Endothelial cell of umbilical vein (primary cell): ENCODE measurements around the gene NT5M. TPM values are rescaled to one million over a fixed set of nuclear protein-coding genes. Genes with fewer than 3 reads are reported as not detected.

ENCODE experiments used
- BruUV-seq: library from RNA; stranded (reverse); fragments of 400-500 nt; replicated peaks from 2 replicates; lab custom pipeline; 2021; lab: Mats Ljungman, UMichigan
- CTCF ChIA-PET: fragments of 300-600, 350-600 bp; sonication (Branson Sonifier 250); formaldehyde crosslinking; loops from one replicate; lab custom pipeline; 2021; ENCODE audit warnings: antibody characterized with exemption, inconsistent platforms; lab: Charles Lee
- POLR2A ChIA-PET: fragments of 300-600, 350-600 bp; sonication (Branson Sonifier 250); formaldehyde crosslinking; loops from one replicate; lab custom pipeline; 2021; ENCODE audit warnings: antibody characterized with exemption, inconsistent platforms; lab: Charles Lee
- DNase-seq: peaks from one replicate; pipeline ENCODE4 v3.0.0-alpha.2; 2011; ENCODE audit warnings: low read depth, low spot score
- FAIRE-seq: peaks from 2 replicates; lab custom pipeline; 2011; peaks lifted over from hg19 to GRCh38; lab: Jason Lieb, UNC
- H2AFZ ChIP-seq: 2 replicates; pipeline ENCODE4 v1.6.0; 2012; ENCODE audit warnings: low read depth, low read length, control low read depth, inconsistent platforms
- H3K27ac ChIP-seq: 2 replicates; pipeline ENCODE4 v1.5.1; 2011; ENCODE audit warnings: low read depth, mild to moderate bottlenecking, control low read depth, low read length, moderate library complexity; ENCODE audit not compliant: insufficient read depth
- H3K27me3 ChIP-seq, 2 experiments: 2 replicates each; pipeline versions ENCODE4 v1.6.0 to v1.6.1; 2011; ENCODE audit warnings: low read length in 2 of 2, mixed read lengths in 1 of 2; ENCODE audit not compliant: control insufficient read depth in 2 of 2, insufficient read depth in 2 of 2
- H3K36me3 ChIP-seq, 2 experiments: 2 replicates in 1 of 2; 3 replicates in 1 of 2; pipeline ENCODE4 v1.5.1; 2011; ENCODE audit warnings: low read length in 2 of 2, mild to moderate bottlenecking in 1 of 2, moderate library complexity in 1 of 2; ENCODE audit not compliant: control insufficient read depth in 2 of 2, insufficient read depth in 2 of 2; ENCODE audit errors: extremely low read depth in 1 of 2
- H3K4me1 ChIP-seq: 3 replicates; pipeline ENCODE4 v1.5.1; 2011; ENCODE audit warnings: mild to moderate bottlenecking, low read length; ENCODE audit not compliant: control insufficient read depth, insufficient read depth; ENCODE audit errors: extremely low read depth
- H3K4me2 ChIP-seq: 2 replicates; pipeline ENCODE4 v1.6.1; 2011; ENCODE audit warnings: low read length, control low read depth, mixed read lengths; ENCODE audit not compliant: insufficient read depth
- H3K4me3 ChIP-seq, 3 experiments: fragments of 200-600 bp in 1 of 3; sonication (generic), shearing (Covaris generic) in 1 of 3; replicated peaks in 1 of 3; 2 replicates each; pipeline ENCODE4 v1.5.1; 2011 to 2016; ENCODE audit warnings: control low read depth in 3 of 3, low read length in 3 of 3, mild to moderate bottlenecking in 2 of 3, inconsistent platforms in 1 of 3, low read depth in 1 of 3, moderate library complexity in 1 of 3; ENCODE audit not compliant: insufficient read depth in 1 of 3
- H3K79me2 ChIP-seq: 2 replicates; pipeline ENCODE4 v1.6.0; 2012; ENCODE audit warnings: low read length, inconsistent platforms; ENCODE audit not compliant: control insufficient read depth, insufficient read depth
- H3K9ac ChIP-seq: replicated peaks from 2 replicates; pipeline ENCODE3; 2011; ENCODE audit warnings: low read length, control low read depth; ENCODE audit not compliant: insufficient read depth; ENCODE audit errors: extremely low read depth
- H3K9me1 ChIP-seq: replicated peaks from 3 replicates; pipeline ENCODE4 v1.6.0; 2011; ENCODE audit warnings: mild to moderate bottlenecking, low read length; ENCODE audit not compliant: control insufficient read depth, insufficient read depth; ENCODE audit errors: extremely low read depth
- H3K9me3 ChIP-seq: replicated peaks from 2 replicates; pipeline ENCODE4 v1.5.1; 2012; ENCODE audit warnings: low read length, inconsistent platforms; ENCODE audit not compliant: control insufficient read depth, insufficient read depth
- H4K20me1 ChIP-seq: replicated peaks from 2 replicates; pipeline ENCODE3; 2011; ENCODE audit warnings: mild to moderate bottlenecking, low read length; ENCODE audit not compliant: control insufficient read depth, insufficient read depth; ENCODE audit errors: extremely low read depth
- EZH2 ChIP-seq: IDR thresholded peaks from 2 replicates; pipeline ENCODE4 v1.6.1; 2012; ENCODE audit warnings: borderline replicate concordance, low read depth, mild to moderate bottlenecking, moderate library complexity, low read length, inconsistent platforms; ENCODE audit not compliant: severe bottlenecking
- FOS ChIP-seq: IDR thresholded peaks from 2 replicates; pipeline ENCODE4 v1.6.1; 2011; ENCODE audit warnings: mild to moderate bottlenecking, low read length, moderate library complexity, borderline replicate concordance; ENCODE audit not compliant: insufficient read depth
- GATA2 ChIP-seq: IDR thresholded peaks from 2 replicates; pipeline ENCODE4 v1.7.0; 2011; ENCODE audit warnings: low read depth, mild to moderate bottlenecking, moderate library complexity, mixed read lengths, low read length; ENCODE audit not compliant: insufficient read length, insufficient read depth
- JUN ChIP-seq: IDR thresholded peaks from 2 replicates; pipeline ENCODE4 v1.6.1; 2011; ENCODE audit warnings: borderline replicate concordance, low read depth; ENCODE audit not compliant: insufficient read length, insufficient read depth
- MYC ChIP-seq: IDR thresholded peaks from one replicate; pipeline ENCODE4 v1.6.1; 2011; ENCODE audit warnings: mild to moderate bottlenecking, low read depth, low read length
- POLR2A ChIP-seq: IDR thresholded peaks from 2 replicates; pipeline ENCODE4 v1.6.1; 2012; ENCODE audit warnings: low read depth, mild to moderate bottlenecking, control low read depth, low read length
- POLR2AphosphoS5 ChIP-seq: IDR thresholded peaks from 2 replicates; pipeline ENCODE4 v1.6.1; 2012; ENCODE audit warnings: low read depth, mild to moderate bottlenecking, control low read depth, low read length, moderate library complexity; ENCODE audit not compliant: insufficient read depth
- dilution Hi-C: fragments of 300-500 bp; cut with MboI; formaldehyde crosslinking; loops from one replicate; pipeline ENCODE4 v1.15.0; 2019; ENCODE audit warnings: low sequenced_read_pairs; ENCODE audit not compliant: extremely low pct_ligation_motif_present
- intact Hi-C: fragments of 100-400 bp; cut with micrococcal nuclease; formaldehyde crosslinking; loops from one replicate; pipeline ENCODE4 v1.10.0; 2022
- polyA plus RNA-seq, 4 experiments: library from polyadenylated mRNA; depleted of rRNA in 3 of 4; stranded (reverse) in 3 of 4; unstranded in 1 of 4; fragments of >200 nt; gene quantifications; 2 replicates each; pipeline versions ENCODE4 v1.2.1 to v1.2.3, GENCODE V29; 2011 to 2012; ENCODE audit warnings: missing spikeins in 1 of 4
- total RNA-seq: library from RNA; stranded (reverse); gene quantifications from 2 replicates; pipeline ENCODE4 v1.2.3, GENCODE V29; 2021
- TF ChIP-seq, protein P1 (sequence below): IDR thresholded peaks from 2 replicates; pipeline ENCODE4 v1.6.1; 2011; ENCODE audit not compliant: insufficient read depth, insufficient read length
- TF ChIP-seq, protein P2 (sequence below), 2 donors: IDR thresholded peaks; 1 replicate in 1 of 2; 2 replicates in 1 of 2; pipeline ENCODE4 v1.5.1; 2011; ENCODE audit warnings: low read length in 2 of 2, mild to moderate bottlenecking in 2 of 2, moderate library complexity in 2 of 2, control low read depth in 1 of 2, inconsistent platforms in 1 of 2, low read depth in 1 of 2; ENCODE audit not compliant: insufficient read depth in 1 of 2; ENCODE audit errors: extremely low read depth in 1 of 2

The NT5M gene
- total and polyA plus RNA-seq, 2 donors (not counting 3 experiments of a cell fraction or from before 2014, with no cell fraction given): 0.91 to 3.0 TPM

DNA sequence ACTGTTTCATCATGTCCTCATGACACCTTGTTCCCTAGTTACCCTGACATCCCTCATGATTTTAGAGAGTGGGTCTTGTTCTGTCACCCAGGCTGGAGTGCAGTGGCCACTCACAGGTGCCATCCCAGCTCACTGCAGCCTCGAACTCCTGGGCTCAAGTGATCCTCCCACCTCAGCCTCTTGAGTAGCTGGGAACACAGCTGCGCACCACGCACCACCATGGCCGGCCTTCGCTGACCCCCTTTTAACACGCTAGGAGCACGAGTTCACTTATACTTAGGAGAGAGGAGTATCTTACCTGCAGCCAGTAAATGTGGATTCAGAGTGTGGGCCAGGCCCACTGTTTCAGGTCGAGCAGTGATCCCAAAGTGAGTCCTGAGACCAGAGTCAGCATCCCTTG, 21.4 kb downstream of the NT5M start:
- no peak overlapping the region for H3K9ac ChIP-seq
- H4K20me1 ChIP-seq: no peaks in the 10 kb centered on the region
- H3K4me2 ChIP-seq: no peak overlapping the region
- ChIA-PET POLR2A (no interaction called here), CTCF (no interaction called here)
- dilution Hi-C loops (no loop called here), intact Hi-C loops (no loop called here)
- DNase-seq (no peak), FAIRE-seq (no peak)
- H2AFZ ChIP-seq: no peak overlapping the region
- no peaks in the 10 kb centered on the region for H3K27me3 ChIP-seq
- H3K9me3 ChIP-seq: no peaks in the 10 kb centered on the region
- H3K36me3 ChIP-seq: no peaks in the 10 kb centered on the region
- no peak overlapping the region for H3K4me3 ChIP-seq
- no peaks in the 10 kb centered on the region for H3K4me1 ChIP-seq
- H3K27ac ChIP-seq: no peak overlapping the region
- BruUV-seq: no TSS peak
- no peaks in the 10 kb centered on the region for H3K9me1 ChIP-seq
- H3K79me2 ChIP-seq: no peaks in the 10 kb centered on the region
- TF ChIP-seq JUN (no peak), EZH2 (no peak), POLR2AphosphoS5 (no peak), FOS (no peak), POLR2A (no peak), MYC (no peak), GATA2 (no peak)
- TF ChIP-seq, protein P1, sequence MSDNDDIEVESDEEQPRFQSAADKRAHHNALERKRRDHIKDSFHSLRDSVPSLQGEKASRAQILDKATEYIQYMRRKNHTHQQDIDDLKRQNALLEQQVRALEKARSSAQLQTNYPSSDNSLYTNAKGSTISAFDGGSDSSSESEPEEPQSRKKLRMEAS: no peak
- TF ChIP-seq, protein P2, sequence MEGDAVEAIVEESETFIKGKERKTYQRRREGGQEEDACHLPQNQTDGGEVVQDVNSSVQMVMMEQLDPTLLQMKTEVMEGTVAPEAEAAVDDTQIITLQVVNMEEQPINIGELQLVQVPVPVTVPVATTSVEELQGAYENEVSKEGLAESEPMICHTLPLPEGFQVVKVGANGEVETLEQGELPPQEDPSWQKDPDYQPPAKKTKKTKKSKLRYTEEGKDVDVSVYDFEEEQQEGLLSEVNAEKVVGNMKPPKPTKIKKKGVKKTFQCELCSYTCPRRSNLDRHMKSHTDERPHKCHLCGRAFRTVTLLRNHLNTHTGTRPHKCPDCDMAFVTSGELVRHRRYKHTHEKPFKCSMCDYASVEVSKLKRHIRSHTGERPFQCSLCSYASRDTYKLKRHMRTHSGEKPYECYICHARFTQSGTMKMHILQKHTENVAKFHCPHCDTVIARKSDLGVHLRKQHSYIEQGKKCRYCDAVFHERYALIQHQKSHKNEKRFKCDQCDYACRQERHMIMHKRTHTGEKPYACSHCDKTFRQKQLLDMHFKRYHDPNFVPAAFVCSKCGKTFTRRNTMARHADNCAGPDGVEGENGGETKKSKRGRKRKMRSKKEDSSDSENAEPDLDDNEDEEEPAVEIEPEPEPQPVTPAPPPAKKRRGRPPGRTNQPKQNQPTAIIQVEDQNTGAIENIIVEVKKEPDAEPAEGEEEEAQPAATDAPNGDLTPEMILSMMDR (IDR thresholded peaks at IDR 0.05; ENCODE audit: extremely low read depth in 1 of 2, insufficient read depth in 1 of 2, low read depth in 1 of 2, low read length in 2 of 2): no peak
